HG03280 (cell line): ENCODE results near the gene ZNF391.
"Not testable (repeated sequence)": the region's sequence is repeated elsewhere in the genome, so short reads cannot be mapped to it uniquely, and the experiment has no call there.

Experiments used
- ATAC-seq: cut with Tn5 transposase; IDR thresholded peaks from one replicate; pipeline ENCODE4 v1.9.1; 2021; ENCODE audit warnings: mild to moderate bottlenecking, moderate library complexity; ENCODE audit not compliant: unreplicated experiment

ZNF391 gene

GRCh38 chr6:27388293-27389197 lies at the start of gene ZNF391:
Gene ZNF391 (plus strand): TSS chr6:27388759. CDS start chr6:27400371, 11,612 bp downstream.
- ATAC-seq: peak; percentile 85

GRCh38 chr6:27352850-27353249 lies 35.7 kb upstream of the ZNF391 start:
- ATAC-seq: no peak

- ATAC-seq: no peak
Measured at GRCh38 chr6:27358786-27359185, 29.8 kb upstream of the ZNF391 start.

- ATAC-seq: no peak
Measured at GRCh38 chr6:27359231-27359630, 29.3 kb upstream of the ZNF391 start.

- no peak for ATAC-seq
Measured at GRCh38 chr6:27368202-27368601, 20.4 kb upstream of the ZNF391 start.

- ATAC-seq: no peak
Measured at GRCh38 chr6:27370391-27370790, 18.2 kb upstream of the ZNF391 start.

GRCh38 chr6:27374824-27375612 lies 13.5 kb upstream of the ZNF391 start:
- ATAC-seq: no peak

GRCh38 chr6:27375613-27376079 lies 12.9 kb upstream of the ZNF391 start:
- no peak for ATAC-seq

GRCh38 chr6:27378406-27378805 lies 10.2 kb upstream of the ZNF391 start:
- ATAC-seq: not testable (repeated sequence)

- ATAC-seq: not testable (repeated sequence)
Measured at GRCh38 chr6:27381001-27381400, 7.6 kb upstream of the ZNF391 start.

GRCh38 chr6:27383011-27383410 lies 5.5 kb upstream of the ZNF391 start:
- ATAC-seq: no peak

- no peak for ATAC-seq
Measured at GRCh38 chr6:27383481-27383880, 5.1 kb upstream of the ZNF391 start.

- ATAC-seq: no peak
Measured at GRCh38 chr6:27392623-27393022, 4.1 kb downstream of the ZNF391 start.

- ATAC-seq: no peak
Measured at GRCh38 chr6:27394073-27394472, 5.5 kb downstream of the ZNF391 start.

GRCh38 chr6:27400877-27401642 lies 12.5 kb downstream of the ZNF391 start:
- no peak for ATAC-seq

GRCh38 chr6:27406085-27406484 lies 17.5 kb downstream of the ZNF391 start:
- ATAC-seq: no peak

- ATAC-seq: no peak
Measured at GRCh38 chr6:27407153-27407814, 18.7 kb downstream of the ZNF391 start.

- ATAC-seq: no peak
Measured at GRCh38 chr6:27414300-27414699, 25.7 kb downstream of the ZNF391 start.

GRCh38 chr6:27414996-27415395 lies 26.4 kb downstream of the ZNF391 start:
- ATAC-seq: no peak

GRCh38 chr6:27415898-27416297 lies 27.3 kb downstream of the ZNF391 start:
- ATAC-seq: no peak
